ENCODE results near the gene TRIM26.

DNA sequence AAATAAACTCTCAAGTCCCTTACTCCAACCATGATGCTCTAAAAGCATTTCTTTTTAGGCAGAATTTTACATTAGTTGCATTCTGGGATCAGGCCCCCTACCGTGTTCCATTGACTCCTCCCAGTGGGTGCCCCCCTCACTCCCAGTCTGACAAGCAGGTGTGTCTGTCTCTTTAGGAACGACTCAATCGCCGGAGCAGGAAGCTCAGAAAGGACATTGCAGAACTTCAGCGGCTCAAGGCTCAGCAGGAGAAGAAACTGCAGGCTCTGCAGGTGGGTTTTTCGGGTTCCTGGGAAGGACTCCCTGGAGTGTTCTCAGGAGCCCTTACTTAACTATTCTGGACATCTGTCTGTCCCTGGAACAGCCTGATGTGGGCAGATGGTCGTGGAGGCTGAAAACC lies 67.4 kb downstream of the TRIM26 start:
- TF ChIP-seq POLR2AphosphoS5 (IDR thresholded peaks at IDR 0.05; ENCODE audit: low read depth) (no peak), CREB1 (CRISPR knock-in tag; IDR thresholded peaks at IDR 0.05; ENCODE audit: low read depth) (no peak), EZH2phosphoT487 (IDR thresholded peaks at IDR 0.05; ENCODE audit: unreplicated experiment) (no peak)
- TF ChIP-seq, protein P1, sequence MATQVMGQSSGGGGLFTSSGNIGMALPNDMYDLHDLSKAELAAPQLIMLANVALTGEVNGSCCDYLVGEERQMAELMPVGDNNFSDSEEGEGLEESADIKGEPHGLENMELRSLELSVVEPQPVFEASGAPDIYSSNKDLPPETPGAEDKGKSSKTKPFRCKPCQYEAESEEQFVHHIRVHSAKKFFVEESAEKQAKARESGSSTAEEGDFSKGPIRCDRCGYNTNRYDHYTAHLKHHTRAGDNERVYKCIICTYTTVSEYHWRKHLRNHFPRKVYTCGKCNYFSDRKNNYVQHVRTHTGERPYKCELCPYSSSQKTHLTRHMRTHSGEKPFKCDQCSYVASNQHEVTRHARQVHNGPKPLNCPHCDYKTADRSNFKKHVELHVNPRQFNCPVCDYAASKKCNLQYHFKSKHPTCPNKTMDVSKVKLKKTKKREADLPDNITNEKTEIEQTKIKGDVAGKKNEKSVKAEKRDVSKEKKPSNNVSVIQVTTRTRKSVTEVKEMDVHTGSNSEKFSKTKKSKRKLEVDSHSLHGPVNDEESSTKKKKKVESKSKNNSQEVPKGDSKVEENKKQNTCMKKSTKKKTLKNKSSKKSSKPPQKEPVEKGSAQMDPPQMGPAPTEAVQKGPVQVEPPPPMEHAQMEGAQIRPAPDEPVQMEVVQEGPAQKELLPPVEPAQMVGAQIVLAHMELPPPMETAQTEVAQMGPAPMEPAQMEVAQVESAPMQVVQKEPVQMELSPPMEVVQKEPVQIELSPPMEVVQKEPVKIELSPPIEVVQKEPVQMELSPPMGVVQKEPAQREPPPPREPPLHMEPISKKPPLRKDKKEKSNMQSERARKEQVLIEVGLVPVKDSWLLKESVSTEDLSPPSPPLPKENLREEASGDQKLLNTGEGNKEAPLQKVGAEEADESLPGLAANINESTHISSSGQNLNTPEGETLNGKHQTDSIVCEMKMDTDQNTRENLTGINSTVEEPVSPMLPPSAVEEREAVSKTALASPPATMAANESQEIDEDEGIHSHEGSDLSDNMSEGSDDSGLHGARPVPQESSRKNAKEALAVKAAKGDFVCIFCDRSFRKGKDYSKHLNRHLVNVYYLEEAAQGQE (IDR thresholded peaks at IDR 0.05; ENCODE audit: unreplicated experiment), result no peak

Measured in GM23338 (cell line).